H1 (cell line): Measurements from ENCODE around the gene LRRC4. TPM values are rescaled to one million over a fixed set of nuclear protein-coding genes. Genes with fewer than 3 reads are reported as not detected.

ENCODE experiments used
- CTCF ChIA-PET: fragments of 300-600 bp; sonication (Branson Sonifier 250); formaldehyde crosslinking; loops from one replicate; lab custom pipeline; 2021; ENCODE audit not compliant: partially characterized antibody; lab: Charles Lee
- POLR2A ChIA-PET: fragments of 300-600 bp; sonication (Branson Sonifier 250); formaldehyde crosslinking; loops from one replicate; lab custom pipeline; 2021; ENCODE audit warnings: inconsistent platforms; ENCODE audit not compliant: partially characterized antibody; lab: Charles Lee
- DNase-seq, 2 experiments: peaks; one replicate each; pipeline versions ENCODE4 v3.0.0 to v3.0.0-alpha.2; 2010 to 2022; ENCODE audit warnings: low spot score in 2 of 2, low read depth in 1 of 2, mixed read lengths in 1 of 2
- FAIRE-seq: peaks from 2 replicates; lab custom pipeline; 2011; peaks lifted over from hg19 to GRCh38; lab: Jason Lieb, UNC
- H2AFZ ChIP-seq: 2 replicates; pipeline ENCODE4 v1.8.1; 2012; ENCODE audit warnings: low read length, inconsistent platforms
- H2AK5ac ChIP-seq: 2 replicates; pipeline ENCODE4 v1.6.1; 2013; ENCODE audit warnings: low read depth, low read length
- H2BK120ac ChIP-seq: replicated peaks from 2 replicates; pipeline ENCODE3; 2013; ENCODE audit warnings: low read depth, low read length, inconsistent platforms
- H2BK12ac ChIP-seq: 2 replicates; pipeline ENCODE4 v1.6.1; 2013; ENCODE audit warnings: low read depth, low read length
- H2BK15ac ChIP-seq: 2 replicates; pipeline ENCODE4 v1.6.1; 2013; ENCODE audit warnings: low read length
- H2BK20ac ChIP-seq: 2 replicates; pipeline ENCODE4 v1.6.1; 2013; ENCODE audit warnings: low read length
- H2BK5ac ChIP-seq: 2 replicates; pipeline ENCODE4 v1.6.1; 2013; ENCODE audit warnings: low read depth, low read length
- H3K14ac ChIP-seq: 2 replicates; pipeline ENCODE4 v1.6.1; 2013; ENCODE audit warnings: inconsistent platforms; ENCODE audit not compliant: insufficient read length
- H3K18ac ChIP-seq: 2 replicates; pipeline ENCODE4 v1.6.1; 2013; ENCODE audit warnings: low read length; ENCODE audit errors: extremely low read depth
- H3K23ac ChIP-seq: 2 replicates; pipeline ENCODE4 v1.6.1; 2013; ENCODE audit warnings: inconsistent platforms; ENCODE audit not compliant: insufficient read length
- H3K23me2 ChIP-seq: 2 replicates; pipeline ENCODE4 v1.6.1; 2013; ENCODE audit warnings: low read depth, low read length
- H3K27ac ChIP-seq: 2 replicates; pipeline ENCODE4 v1.6.1; 2011; ENCODE audit warnings: low read depth, low read length, inconsistent platforms
- H3K27me3 ChIP-seq, 4 experiments: replicated peaks in 1 of 4; 1 replicate in 1 of 4; 2 replicates in 3 of 4; pipeline versions ENCODE4 v1.6.1 to v1.8.1; 2011 to 2013; ENCODE audit warnings: low read length in 3 of 4, mild to moderate bottlenecking in 3 of 4, inconsistent platforms in 2 of 4, mixed read lengths in 2 of 4, moderate library complexity in 1 of 4; ENCODE audit not compliant: control insufficient read depth in 3 of 4, insufficient read depth in 3 of 4; ENCODE audit errors: extremely low read depth in 1 of 4
- H3K36me3 ChIP-seq, 4 experiments: 2 replicates each; pipeline versions ENCODE4 v1.6.1 to v1.8.1; 2011 to 2013; ENCODE audit warnings: mild to moderate bottlenecking in 4 of 4, low read length in 3 of 4, moderate library complexity in 2 of 4, control low read depth in 1 of 4, inconsistent platforms in 1 of 4; ENCODE audit not compliant: insufficient read depth in 4 of 4, control insufficient read depth in 2 of 4
- H3K4ac ChIP-seq: replicated peaks from 2 replicates; pipeline ENCODE3; 2013; ENCODE audit warnings: low read length, low read depth, mixed read lengths, inconsistent platforms; ENCODE audit not compliant: insufficient read length
- H3K4me1 ChIP-seq, 4 experiments: replicated peaks in 1 of 4; 1 replicate in 1 of 4; 2 replicates in 3 of 4; pipeline versions ENCODE4 v1.6.1 to v1.8.1; 2011 to 2013; ENCODE audit warnings: low read length in 3 of 4, inconsistent platforms in 2 of 4, mixed read lengths in 1 of 4; ENCODE audit not compliant: insufficient read depth in 4 of 4, control insufficient read depth in 3 of 4
- H3K4me2 ChIP-seq, 2 experiments: 2 replicates each; pipeline versions ENCODE4 v1.6.1 to v1.8.1; 2011 to 2013; ENCODE audit warnings: low read depth in 2 of 2, low read length in 2 of 2, control low read depth in 1 of 2, inconsistent platforms in 1 of 2, mild to moderate bottlenecking in 1 of 2; ENCODE audit not compliant: insufficient read depth in 1 of 2
- H3K4me3 ChIP-seq, 4 experiments: fragments of 200-600, 300-600 bp in 1 of 4; sonication (generic), shearing (Covaris generic), sonication (Bioruptor Twin) in 1 of 4; 2 replicates each; pipeline versions ENCODE4 v1.5.1 to v1.8.1; 2011 to 2016; ENCODE audit warnings: low read length in 4 of 4, low read depth in 3 of 4, control low read depth in 2 of 4, inconsistent platforms in 2 of 4, mild to moderate bottlenecking in 2 of 4, mixed read lengths in 1 of 4, moderate library complexity in 1 of 4; ENCODE audit not compliant: insufficient read depth in 2 of 4; ENCODE audit errors: extremely low read depth in 1 of 4
- H3K56ac ChIP-seq: replicated peaks from 2 replicates; pipeline ENCODE3; 2013; ENCODE audit warnings: low read depth, mild to moderate bottlenecking, mixed read lengths, low read length, inconsistent platforms; ENCODE audit not compliant: insufficient read length
- H3K79me1 ChIP-seq: 2 replicates; pipeline ENCODE4 v1.6.1; 2013; ENCODE audit warnings: low read depth, low read length, control low read depth
- H3K79me2 ChIP-seq, 2 experiments: 2 replicates each; pipeline versions ENCODE4 v1.6.1 to v1.8.1; 2012 to 2013; ENCODE audit warnings: low read length in 2 of 2, mild to moderate bottlenecking in 2 of 2, inconsistent platforms in 1 of 2; ENCODE audit not compliant: insufficient read depth in 2 of 2, control insufficient read depth in 1 of 2
- H3K9ac ChIP-seq, 4 experiments: replicated peaks in 1 of 4; 1 replicate in 1 of 4; 2 replicates in 3 of 4; pipeline versions ENCODE4 v1.6.1 to v1.8.1; 2011 to 2013; ENCODE audit warnings: low read depth in 3 of 4, low read length in 3 of 4, control low read depth in 2 of 4, mild to moderate bottlenecking in 2 of 4, moderate library complexity in 2 of 4, inconsistent platforms in 1 of 4; ENCODE audit errors: extremely low read depth in 1 of 4
- H3K9me3 ChIP-seq, 2 experiments: 2 replicates each; pipeline versions ENCODE4 v1.6.1 to v1.8.1; 2012 to 2013; ENCODE audit warnings: mild to moderate bottlenecking in 2 of 2, moderate library complexity in 2 of 2, control low read depth in 1 of 2, inconsistent platforms in 1 of 2, low read depth in 1 of 2, low read length in 1 of 2, mixed read lengths in 1 of 2; ENCODE audit not compliant: insufficient read depth in 2 of 2
- H4K20me1 ChIP-seq, 2 experiments: replicated peaks in 1 of 2; 2 replicates each; pipeline versions ENCODE3 to v1.8.1; 2011 to 2013; ENCODE audit warnings: inconsistent platforms in 2 of 2, low read length in 2 of 2, mild to moderate bottlenecking in 1 of 2; ENCODE audit not compliant: insufficient read depth in 2 of 2, control insufficient read depth in 1 of 2
- H4K5ac ChIP-seq: 2 replicates; pipeline ENCODE4 v1.6.1; 2013; ENCODE audit warnings: low read length, low read depth, mixed read lengths, inconsistent platforms; ENCODE audit not compliant: insufficient read length
- H4K8ac ChIP-seq: 2 replicates; pipeline ENCODE4 v1.8.0; 2013; ENCODE audit warnings: mild to moderate bottlenecking, moderate library complexity, low read length, inconsistent platforms; ENCODE audit not compliant: insufficient read depth; ENCODE audit errors: extremely low read depth
- H4K91ac ChIP-seq: replicated peaks from 2 replicates; pipeline ENCODE3; 2013; ENCODE audit warnings: low read length, mixed read lengths, inconsistent platforms; ENCODE audit not compliant: insufficient read length
- BACH1 ChIP-seq: IDR thresholded peaks from 2 replicates; pipeline ENCODE4 v1.6.1; 2012; ENCODE audit warnings: low read length, improper control_type of control experiment
- EGR1 ChIP-seq: IDR thresholded peaks from 2 replicates; pipeline ENCODE4 v1.6.1; 2011; ENCODE audit warnings: low read depth, low read length, borderline replicate concordance
- WGBS, 2 experiments: shearing (Covaris generic) in 1 of 2; methylation state at CpG; one replicate each; pipeline versions ENCODE4 v1.1.6 to v1.1.7; 2013 to 2015; ENCODE audit warnings: low lambda C conversion rate in 2 of 2, mixed read lengths in 2 of 2, inconsistent platforms in 1 of 2, low coverage in 1 of 2, missing lambda C conversion rate in 1 of 2; ENCODE audit not compliant: insufficient replicate concordance in 2 of 2, insufficient coverage in 1 of 2, insufficient read length in 1 of 2; ENCODE audit errors: extremely low coverage in 1 of 2, missing lambda C conversion rate in 1 of 2; 5-methylcytosine and 5-hydroxymethylcytosine counted together
- polyA plus RNA-seq, 7 experiments: library from polyadenylated mRNA; depleted of rRNA in 3 of 7; stranded (reverse) in 5 of 7; unstranded in 2 of 7; fragments of >200 nt in 5 of 7; fragments of 200-250 nt in 2 of 7; gene quantifications; 1 replicate in 5 of 7; 2 replicates in 1 of 7; 4 replicates in 1 of 7; pipeline versions ENCODE4 v1.2.1 to v1.2.3, GENCODE V29; 2011 to 2013; ENCODE audit warnings: missing spikeins in 2 of 7, mixed read lengths in 2 of 7
- total RNA-seq: library from RNA; stranded (reverse); fragmentation: NEBNext Ultra II Directional; extraction: Animal tissue kit (Norgen Biotek cat#: 25700); gene quantifications from 2 replicates; pipeline ENCODE4 v1.2.1, GENCODE V29; 2021

LRRC4 gene
- total and polyA plus RNA-seq, 2 of the 8 experiments (the other 6 are each of a cell fraction or from before 2014, with no cell fraction given): 13.4 to 16.4 TPM

- ChIA-PET CTCF (interaction anchor here (1.5 to 2.0 kb wide), 2 partner anchors 14 to 16 kb away, joined by 3 to 9 read pairs; no protein-coding TSS in a partner anchor), POLR2A (interaction anchor here (1.0 kb wide), 1 partner anchor 63 kb away, joined by 3 read pairs; no protein-coding TSS in a partner anchor)
- Histone ChIP-seq H3K4me1 (no peaks in the 10 kb centered on the region; a peak in 1 of 7 replicates), H3K4me3 (no peak overlapping the region), H3K14ac (no peak overlapping the region), H3K79me1 (peaks cover 4% of the 10 kb centered on the region; the same call in 1 of the 2 replicates), H2BK20ac (no peak overlapping the region), H4K8ac (no peak overlapping the region), H3K9me3 (no peaks in the 10 kb centered on the region), H4K20me1 (peaks cover 2 to 4% of the 10 kb centered on the region in 2 experiments), H3K79me2 (no peaks in the 10 kb centered on the region), H3K56ac (no peak overlapping the region), H2BK12ac (no peak overlapping the region), H3K36me3 (no peaks in the 10 kb centered on the region), H2BK120ac (no peak overlapping the region), H3K4ac (no peak overlapping the region), H2BK5ac (no peak overlapping the region), H3K23me2 (no peaks in the 10 kb centered on the region), H4K5ac (no peak overlapping the region), H3K18ac (no peak overlapping the region), H3K27ac (no peak overlapping the region), H4K91ac (no peak overlapping the region), H2BK15ac (no peak overlapping the region), H3K4me2 (no peak overlapping the region), H2AFZ (no peak overlapping the region), H3K27me3 (no peaks in the 10 kb centered on the region), H2AK5ac (no peak overlapping the region), H3K9ac (no peak overlapping the region), H3K23ac (no peak overlapping the region)
- FAIRE-seq (no peak), DNase-seq (no peak)
- WGBS, 2 experiments: 90% methylated on average over 3 of the region's 3 CpGs; no CpG with 5 or more reads in 1 of the 2 experiments
- TF ChIP-seq BACH1 (no peak), EGR1 (no peak)
Measured at GRCh38 chr7:128003167-128003566, 28.1 kb downstream of the LRRC4 start.
